Measurements from ENCODE around the gene FOXM1. TPM values are rescaled to one million over a fixed set of nuclear protein-coding genes. Genes with fewer than 3 reads are reported as not detected.

The FOXM1 gene
- total RNA-seq, 1 experiment from 2014 or later = 200 TPM

GRCh38 chr12:2813214-2814185 lies 63.5 kb downstream of the FOXM1 start:
- Histone ChIP-seq H3K9me3 (ENCODE audit: low read depth, low read length, poor library complexity, severe bottlenecking) (no peaks in the 10 kb centered on the region), H3K4me1 (ENCODE audit: insufficient read depth, low read length, poor library complexity, severe bottlenecking) (peaks cover 14% of the 10 kb centered on the region), H3K27me3 (replicated peaks; ENCODE audit: insufficient read depth, low read depth, low read length, poor library complexity) (no peaks in the 10 kb centered on the region), H3K36me3 (ENCODE audit: insufficient read depth, low read length, poor library complexity, severe bottlenecking) (peaks cover 9% of the 10 kb centered on the region), H3K4me3 (ENCODE audit: low read depth, low read length, poor library complexity, severe bottlenecking) (peak overlapping the region; percentile 60), H3K27ac (ENCODE audit: low read depth, low read length, poor library complexity, severe bottlenecking) (peak overlapping the region; percentile 95)
- BruUV-seq (replicated peaks) = no TSS peak
- DNase-seq (ENCODE audit: low spot score) = peak; percentile 85
- CTCF ChIA-PET = interaction anchor here (0.7 kb wide), 1 partner anchor 1835 kb away, joined by 3 read pairs; no protein-coding TSS in a partner anchor
- TF ChIP-seq, protein P1, sequence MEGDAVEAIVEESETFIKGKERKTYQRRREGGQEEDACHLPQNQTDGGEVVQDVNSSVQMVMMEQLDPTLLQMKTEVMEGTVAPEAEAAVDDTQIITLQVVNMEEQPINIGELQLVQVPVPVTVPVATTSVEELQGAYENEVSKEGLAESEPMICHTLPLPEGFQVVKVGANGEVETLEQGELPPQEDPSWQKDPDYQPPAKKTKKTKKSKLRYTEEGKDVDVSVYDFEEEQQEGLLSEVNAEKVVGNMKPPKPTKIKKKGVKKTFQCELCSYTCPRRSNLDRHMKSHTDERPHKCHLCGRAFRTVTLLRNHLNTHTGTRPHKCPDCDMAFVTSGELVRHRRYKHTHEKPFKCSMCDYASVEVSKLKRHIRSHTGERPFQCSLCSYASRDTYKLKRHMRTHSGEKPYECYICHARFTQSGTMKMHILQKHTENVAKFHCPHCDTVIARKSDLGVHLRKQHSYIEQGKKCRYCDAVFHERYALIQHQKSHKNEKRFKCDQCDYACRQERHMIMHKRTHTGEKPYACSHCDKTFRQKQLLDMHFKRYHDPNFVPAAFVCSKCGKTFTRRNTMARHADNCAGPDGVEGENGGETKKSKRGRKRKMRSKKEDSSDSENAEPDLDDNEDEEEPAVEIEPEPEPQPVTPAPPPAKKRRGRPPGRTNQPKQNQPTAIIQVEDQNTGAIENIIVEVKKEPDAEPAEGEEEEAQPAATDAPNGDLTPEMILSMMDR (conservative IDR thresholded peaks at IDR 0.05; ENCODE audit: low read depth, low read length) = peak; percentile 82
- TF ChIP-seq EZH2 (IDR thresholded peaks at IDR 0.05; ENCODE audit: borderline replicate concordance, low read depth, low read length, poor library complexity, severe bottlenecking) = no peak
- POLR2A ChIA-PET (ENCODE audit: low non-redundant PET) = no interaction called here
- intact Hi-C loops (cut with micrococcal nuclease; ENCODE audit: unreplicated experiment) = no loop called here

DNA sequence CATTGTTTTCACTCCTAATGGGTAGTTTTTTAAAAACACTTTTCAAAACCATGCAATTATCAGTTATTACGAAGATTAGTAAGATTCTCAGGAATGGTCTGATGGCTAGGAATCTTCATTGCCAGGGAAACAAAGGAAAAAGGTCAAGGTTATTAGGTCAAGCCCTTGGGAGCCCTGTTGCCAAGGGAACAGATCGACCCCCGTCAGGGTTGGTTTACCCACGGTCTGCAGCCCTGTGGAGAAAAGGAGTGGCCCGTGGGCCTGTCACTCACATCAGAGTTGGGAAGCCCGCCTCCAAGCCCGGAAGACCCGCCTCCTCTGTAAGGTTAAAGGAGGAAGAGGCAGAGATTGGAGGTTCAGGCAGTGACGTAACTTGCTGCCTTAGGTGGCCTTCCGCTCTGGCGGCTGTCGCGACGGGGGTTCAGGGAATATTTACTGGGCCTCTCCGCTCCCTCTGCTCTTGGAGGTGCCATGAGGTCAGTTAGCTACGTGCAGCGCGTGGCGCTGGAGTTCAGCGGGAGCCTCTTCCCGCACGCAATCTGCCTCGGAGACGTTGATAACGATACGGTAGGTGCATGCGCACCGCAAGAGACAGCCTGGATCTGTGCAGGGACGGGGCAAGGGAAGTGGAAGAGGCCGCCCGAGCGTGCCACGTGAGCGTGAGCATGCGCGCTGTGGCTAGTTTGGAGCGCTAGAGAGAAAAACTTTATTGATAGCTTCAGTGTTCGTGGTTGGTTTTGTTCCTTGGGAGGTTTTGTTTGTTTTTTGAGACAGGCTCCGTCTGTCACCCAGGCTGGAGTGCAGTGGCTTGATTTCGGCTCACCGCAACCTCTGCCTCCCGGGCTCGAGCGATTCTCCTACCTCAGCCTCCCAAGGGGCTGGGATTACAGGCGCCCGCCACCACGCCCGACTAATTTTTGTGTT lies 64.4 kb downstream of the FOXM1 start, which contains the start of gene ITFG2:
TSS of gene ITFG2 (plus strand) at position 379 of the 924 bp plus-strand sequence. CDS start at position 472, 93 bp downstream.
- peak; percentile 99 for DNase-seq (ENCODE audit: low spot score)
- POLR2A ChIA-PET (ENCODE audit: low non-redundant PET) = interaction anchor here (0.6 kb wide), 1 partner anchor 139 kb away, joined by 3 read pairs; no protein-coding TSS in a partner anchor
- Histone ChIP-seq H3K4me1 (ENCODE audit: insufficient read depth, low read length, poor library complexity, severe bottlenecking) (peaks cover 14% of the 10 kb centered on the region), H3K9me3 (ENCODE audit: low read depth, low read length, poor library complexity, severe bottlenecking) (no peaks in the 10 kb centered on the region), H3K27ac (ENCODE audit: low read depth, low read length, poor library complexity, severe bottlenecking) (peak within 1 kb of the TSS; percentile 95), H3K4me3 (ENCODE audit: low read depth, low read length, poor library complexity, severe bottlenecking) (peak within 1 kb of the TSS; percentile 60), H3K27me3 (replicated peaks; ENCODE audit: insufficient read depth, low read depth, low read length, poor library complexity) (no peaks in the 10 kb centered on the region), H3K36me3 (ENCODE audit: insufficient read depth, low read length, poor library complexity, severe bottlenecking) (peaks cover under 1% of the 10 kb centered on the region)
- TF ChIP-seq, protein P1 (conservative IDR thresholded peaks at IDR 0.05; ENCODE audit: low read depth, low read length) = no peak
- no peak for TF ChIP-seq EZH2 (IDR thresholded peaks at IDR 0.05; ENCODE audit: borderline replicate concordance, low read depth, low read length, poor library complexity, severe bottlenecking)
- CTCF ChIA-PET = interaction anchor here (0.7 kb wide), 1 partner anchor 1836 kb away, joined by 3 read pairs; no protein-coding TSS in a partner anchor
- intact Hi-C loops (cut with micrococcal nuclease; ENCODE audit: unreplicated experiment) = no loop called here
- TSS peak; percentile 75 for BruUV-seq (replicated peaks)

DNA sequence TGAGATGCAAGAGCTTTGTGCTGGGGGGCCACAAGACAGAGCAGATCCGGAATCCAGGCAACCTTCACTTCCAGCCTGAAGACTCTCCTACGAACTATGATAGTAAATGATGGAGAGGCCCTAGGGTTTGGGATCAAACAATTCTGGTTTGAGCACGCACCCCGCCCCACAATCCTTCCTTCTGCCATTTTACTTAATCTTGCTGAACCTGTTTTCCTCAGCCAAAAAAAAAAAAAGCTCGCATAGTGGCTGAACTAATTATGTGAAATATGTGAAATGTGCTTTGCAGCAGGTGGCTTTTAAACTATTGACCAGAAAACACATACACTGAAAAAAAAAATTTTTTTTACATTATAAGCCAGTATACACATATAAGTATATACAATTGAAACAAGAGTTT lies 65.2 kb downstream of the FOXM1 start:
- H3K4me3 ChIP-seq (ENCODE audit: low read depth, low read length, poor library complexity, severe bottlenecking) = peak overlapping the region; percentile 60
- POLR2A ChIA-PET (ENCODE audit: low non-redundant PET) = no interaction called here

More for the DNA sequence above, 65.2 kb downstream of the FOXM1 start:
- DNase-seq (ENCODE audit: low spot score) = no peak
- peak overlapping the region; percentile 95 for H3K27ac ChIP-seq (ENCODE audit: low read depth, low read length, poor library complexity, severe bottlenecking)
- peaks cover 14% of the 10 kb centered on the region for H3K4me1 ChIP-seq (ENCODE audit: insufficient read depth, low read length, poor library complexity, severe bottlenecking)
- BruUV-seq (replicated peaks) = TSS peak; percentile 71
- no peaks in the 10 kb centered on the region for H3K27me3 ChIP-seq (replicated peaks; ENCODE audit: insufficient read depth, low read depth, low read length, poor library complexity)
- TF ChIP-seq EZH2 (IDR thresholded peaks at IDR 0.05; ENCODE audit: borderline replicate concordance, low read depth, low read length, poor library complexity, severe bottlenecking) = no peak
- TF ChIP-seq, protein P1 (conservative IDR thresholded peaks at IDR 0.05; ENCODE audit: low read depth, low read length) = no peak
- CTCF ChIA-PET = no interaction called here
- intact Hi-C loops (cut with micrococcal nuclease; ENCODE audit: unreplicated experiment) = no loop called here
- no peaks in the 10 kb centered on the region for H3K9me3 ChIP-seq (ENCODE audit: low read depth, low read length, poor library complexity, severe bottlenecking)
- H3K36me3 ChIP-seq (ENCODE audit: insufficient read depth, low read length, poor library complexity, severe bottlenecking) = peaks cover 2% of the 10 kb centered on the region

Data from A673 (cell line).